Left renal pelvis (tissue), 4 donors: Measurements from ENCODE around the gene ENDOV. TPM values are rescaled to one million over a fixed set of nuclear protein-coding genes. Genes with fewer than 3 reads are reported as not detected.

Experiments
- DNase-seq, 4 donors: peaks; one replicate each; pipeline ENCODE4 v3.0.0-alpha.2; 2013; ENCODE audit warnings: low read depth in 4 of 4, low spot score in 3 of 4
- polyA plus RNA-seq, 4 donors: library from polyadenylated mRNA; unstranded; fragments of 120-200 nt; gene quantifications; one replicate each; pipeline ENCODE4 v1.2.1, GENCODE V29; 2013; ENCODE audit not compliant: insufficient read length in 4 of 4

ENDOV gene
- polyA plus RNA-seq, 4 donors = 24.0 to 41.2 (median 29.6) TPM

DNA sequence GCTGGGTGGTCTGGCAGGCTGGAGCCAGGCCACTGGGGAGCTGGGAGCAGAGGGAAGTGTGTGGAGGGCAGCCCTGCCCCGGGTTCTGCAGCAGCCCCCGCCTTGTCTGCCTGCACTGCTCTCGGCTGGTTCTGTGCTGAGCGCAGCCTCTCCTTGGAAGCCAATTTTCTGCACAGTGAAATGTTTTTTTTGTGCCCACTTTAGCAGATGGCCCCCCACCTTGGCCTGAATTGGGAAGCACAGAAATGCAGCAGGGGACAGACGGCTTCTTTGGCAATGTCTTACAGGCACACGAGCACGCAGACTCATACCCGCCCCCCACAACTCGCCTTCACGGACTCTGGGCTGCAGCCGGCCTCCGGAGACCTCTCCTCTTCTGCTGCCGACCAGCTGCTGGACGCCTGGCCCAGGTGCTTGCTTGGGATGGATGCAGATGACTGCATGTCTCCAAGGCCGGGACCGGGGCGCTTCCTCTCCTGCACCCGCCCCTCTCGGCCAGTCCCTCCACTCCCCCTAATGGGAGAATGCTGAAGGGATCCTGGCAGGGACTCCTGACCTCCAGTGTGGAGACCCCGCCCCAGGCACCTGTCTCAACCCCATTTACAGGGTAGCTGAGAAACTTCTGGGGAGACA, 46.7 kb downstream of the ENDOV start:
- DNase-seq = no peak

DNA sequence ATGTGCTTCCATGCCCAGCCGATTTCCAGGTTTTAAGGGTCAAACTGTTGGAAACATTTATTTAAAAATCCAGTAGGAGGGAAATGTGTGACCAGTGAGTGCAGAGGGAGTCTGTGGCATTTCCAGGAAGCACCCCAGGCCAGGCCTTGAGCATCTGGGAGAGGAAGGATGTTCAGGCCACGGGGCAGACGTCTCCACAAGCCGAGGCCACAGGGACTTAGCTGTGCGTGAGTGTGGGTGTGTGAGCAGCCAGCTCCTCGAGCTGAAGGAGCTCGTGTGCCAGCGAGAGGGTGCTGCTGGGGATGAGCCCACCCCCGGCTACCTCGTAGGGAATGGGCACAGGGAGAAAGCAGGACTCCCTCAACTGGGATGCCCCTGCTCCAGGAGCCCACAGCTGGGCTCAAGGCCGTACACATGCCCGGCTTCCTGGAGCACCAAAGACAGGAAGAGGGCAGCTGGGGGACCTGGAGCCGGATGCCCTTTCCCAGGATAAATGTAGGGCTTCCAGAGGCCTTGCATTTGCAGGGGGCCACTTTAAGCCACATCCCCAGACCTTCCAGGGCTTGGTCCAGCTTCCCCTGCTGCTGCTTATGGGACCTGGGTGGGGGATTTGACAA, 48.9 kb downstream of the ENDOV start:
- no peak for DNase-seq

DNA sequence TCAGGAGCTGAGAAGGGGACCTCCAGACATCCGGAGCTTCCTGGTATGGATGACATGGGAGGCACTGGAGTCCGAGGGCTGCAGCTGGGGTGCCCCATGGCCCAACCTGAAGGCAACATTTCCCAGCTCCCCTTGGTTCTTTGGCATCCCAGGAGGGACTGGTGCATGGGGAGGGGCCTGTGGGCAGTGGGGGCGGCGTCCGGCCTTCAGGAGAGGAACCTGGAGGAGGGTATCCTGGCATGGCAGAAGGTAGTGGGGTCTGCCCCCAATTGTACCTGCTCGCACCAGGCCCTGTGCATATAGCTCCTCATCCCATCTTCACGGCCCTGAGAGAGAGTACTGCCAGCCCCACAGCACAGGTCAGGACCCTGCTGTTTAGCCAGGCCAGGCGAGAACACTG, 49.5 kb downstream of the ENDOV start:
- DNase-seq = no peak

DNA sequence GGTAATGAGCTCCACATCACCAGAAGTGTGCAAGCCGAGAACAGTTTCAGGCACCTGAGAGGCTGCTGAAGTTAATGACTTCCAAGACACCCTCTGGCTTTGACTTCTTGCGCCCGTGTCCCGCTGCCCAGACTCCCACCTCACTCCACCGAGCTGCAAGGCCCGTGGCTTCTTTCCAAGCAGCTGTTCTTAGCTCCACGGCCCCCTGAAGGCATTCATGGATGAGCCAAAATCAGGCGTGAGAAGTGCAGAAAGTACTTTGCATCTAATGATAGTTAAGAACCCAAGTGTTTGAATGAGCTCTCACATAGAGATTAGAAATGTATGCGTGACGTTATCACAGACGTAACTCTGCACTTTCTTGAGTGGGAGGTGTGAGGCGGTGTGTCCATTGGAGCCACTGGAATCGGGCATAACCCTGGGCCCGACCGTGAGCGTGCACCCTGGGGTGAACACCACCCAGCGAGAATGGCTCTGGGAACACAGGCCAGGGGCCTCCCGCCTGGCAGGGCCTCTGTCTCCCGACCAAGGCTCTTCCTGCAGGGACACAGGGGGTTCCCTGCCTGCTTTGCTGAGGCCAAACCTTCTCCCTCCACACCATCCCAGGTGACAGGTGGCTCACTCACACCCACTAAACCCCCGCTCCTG, 50.5 kb downstream of the ENDOV start:
- DNase-seq = no peak

DNA sequence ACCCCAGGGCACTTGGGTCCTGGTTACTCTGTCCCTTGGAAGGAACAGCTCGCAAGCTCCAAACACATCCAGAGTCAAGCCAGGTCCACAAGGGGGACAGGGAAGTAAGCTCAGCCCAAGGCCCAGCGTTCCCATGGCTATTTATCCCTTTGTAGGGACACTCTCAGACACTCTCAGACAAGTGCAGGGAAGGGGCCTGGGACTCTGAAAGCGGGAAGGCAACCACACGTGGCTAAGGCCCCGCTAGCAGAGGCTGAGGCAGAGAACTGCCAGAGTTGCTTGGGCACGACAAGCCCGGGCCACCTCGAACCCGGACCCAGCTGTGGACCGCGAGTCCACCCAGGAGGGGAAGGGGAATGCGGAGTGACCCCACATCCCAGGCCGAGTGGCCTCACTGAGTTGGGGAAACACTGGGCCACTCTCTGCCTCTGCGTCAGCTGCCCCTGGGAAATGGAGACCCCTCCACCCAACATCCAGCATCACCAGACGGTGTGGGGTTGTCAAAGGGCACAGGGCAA, 51.3 kb downstream of the ENDOV start:
- DNase-seq = no peak

DNA sequence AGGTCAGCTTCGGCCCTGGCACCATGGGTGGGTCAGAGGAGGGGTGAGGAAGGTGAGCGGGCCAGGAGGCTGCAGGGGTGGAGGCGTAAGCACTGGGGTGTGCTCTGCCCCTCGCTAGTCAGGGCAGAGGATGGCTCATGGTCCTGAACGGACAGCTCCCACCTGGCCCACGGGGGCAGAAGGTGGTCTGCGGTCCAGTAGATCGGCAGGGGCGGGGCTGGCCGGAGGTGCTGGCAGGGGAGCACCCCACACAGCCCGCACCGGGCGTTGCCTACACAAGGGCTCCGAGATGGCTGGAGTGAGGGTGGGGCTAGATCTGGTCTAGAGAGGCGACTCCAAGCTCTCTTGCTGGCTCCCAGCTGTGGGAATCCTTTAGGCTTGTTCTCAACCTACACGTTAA, 53.3 kb downstream of the ENDOV start:
- no peak for DNase-seq

DNA sequence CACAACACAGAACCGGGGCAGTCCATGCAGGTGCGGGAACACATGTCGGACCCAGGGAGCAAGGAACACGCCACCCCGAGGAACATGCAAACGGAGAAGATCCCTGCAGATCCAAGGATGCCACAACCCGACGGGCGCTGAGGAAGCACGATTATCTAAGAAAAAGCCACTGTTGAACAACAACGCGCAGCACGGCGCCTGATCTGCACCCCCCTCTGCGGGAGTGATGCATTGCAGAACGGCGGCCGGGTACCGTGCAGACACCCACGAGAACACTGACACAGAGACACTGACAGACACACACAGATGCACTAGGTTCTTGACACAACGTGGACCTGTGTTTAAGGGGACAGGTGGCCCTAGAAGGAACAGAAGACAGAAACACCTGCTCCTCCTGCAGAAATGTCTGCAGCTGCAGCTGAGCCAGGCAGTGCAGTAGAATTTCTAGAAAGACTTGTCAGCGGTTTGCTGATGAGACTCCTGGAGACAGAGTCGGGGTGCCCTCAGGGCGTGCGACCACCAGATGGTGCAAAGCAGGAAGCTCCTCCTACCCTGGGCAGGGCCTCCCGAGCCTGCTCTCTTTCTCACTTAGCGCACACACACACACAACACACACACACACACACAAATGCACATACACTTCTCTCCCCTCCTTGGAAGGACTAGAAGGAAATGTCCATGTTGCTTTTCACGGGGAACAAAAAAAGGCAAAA, 54.0 kb downstream of the ENDOV start:
- DNase-seq = no peak

DNA sequence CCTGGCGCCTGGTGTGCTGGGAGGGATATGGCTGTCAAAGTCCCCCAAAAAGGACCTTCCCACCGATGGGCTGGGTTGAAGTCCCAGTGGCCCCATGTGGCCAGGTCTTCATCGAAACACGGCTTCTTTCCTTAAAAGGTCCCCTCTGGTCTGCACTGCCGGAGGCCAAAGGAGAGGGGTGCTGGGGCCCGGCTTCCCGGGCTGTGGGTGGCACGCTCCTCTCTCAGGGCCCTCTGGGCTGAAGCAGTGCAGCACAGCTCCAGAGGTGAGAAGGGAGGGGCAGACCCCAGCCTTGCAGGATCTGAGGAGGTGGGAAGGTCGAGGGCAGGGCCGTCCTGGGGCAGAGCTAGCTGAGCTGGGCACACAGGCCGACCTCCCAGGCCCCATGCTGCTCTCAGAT, 54.7 kb downstream of the ENDOV start:
- no peak for DNase-seq

DNA sequence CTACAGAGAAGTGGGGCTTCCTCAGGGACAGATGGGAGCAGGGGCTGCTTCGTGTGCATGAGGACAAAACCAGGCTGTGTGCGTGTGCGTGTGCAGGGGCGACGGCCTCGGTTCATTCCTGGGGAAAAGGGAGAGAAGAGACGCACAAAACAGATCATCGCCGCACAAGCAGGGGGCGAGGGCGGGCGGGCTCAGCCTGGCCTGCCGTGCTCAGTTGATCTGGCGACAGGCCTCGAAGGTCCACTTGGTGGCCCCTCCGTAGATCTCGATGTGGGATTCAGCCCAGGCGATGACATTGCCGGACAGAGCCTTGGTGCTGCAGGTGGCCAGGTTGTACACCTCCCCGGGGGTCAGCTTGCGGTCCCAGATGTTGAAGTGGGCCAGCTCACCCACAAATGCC, 55.6 kb downstream of the ENDOV start:
- DNase-seq = no peak

DNA sequence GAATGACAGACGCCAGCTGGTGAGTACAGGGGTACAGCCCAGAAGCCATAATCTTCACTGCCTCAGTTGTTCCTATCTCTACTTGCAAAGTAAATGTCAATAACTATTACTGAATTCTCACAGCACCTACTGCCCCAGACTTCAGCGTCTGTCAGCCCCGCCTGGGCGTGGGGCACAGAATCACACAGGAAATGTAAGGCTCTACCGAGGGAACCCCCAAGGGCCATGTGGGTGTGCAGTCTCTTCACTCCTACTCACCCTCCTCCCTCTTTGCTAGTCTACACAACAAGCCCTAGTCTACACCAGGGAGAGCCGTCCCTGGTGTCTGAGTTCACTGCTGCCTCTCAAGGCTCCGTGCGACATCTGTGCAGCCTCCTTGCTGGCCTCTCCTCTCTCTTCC, 57.0 kb downstream of the ENDOV start:
- no peak for DNase-seq

DNA sequence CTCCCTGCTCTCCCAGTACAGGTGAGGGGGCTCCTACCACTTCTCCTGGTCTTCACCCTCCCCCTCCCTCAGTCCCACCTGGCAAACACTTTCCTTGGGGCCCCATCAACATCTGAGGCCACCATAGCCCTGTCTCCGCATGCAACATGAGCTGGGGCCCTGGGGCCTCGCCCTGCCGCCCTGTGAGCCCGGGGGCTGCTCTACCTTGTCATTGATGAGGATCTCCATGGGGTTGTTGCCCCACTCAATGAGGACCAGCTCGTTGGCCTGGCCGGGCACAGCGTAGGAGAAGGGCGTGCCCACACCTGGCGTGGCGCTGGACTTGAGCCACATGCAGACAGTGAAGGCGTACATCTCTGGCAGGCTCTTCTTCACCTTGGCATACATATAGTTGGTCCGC, 58.0 kb downstream of the ENDOV start:
- DNase-seq = no peak

DNA sequence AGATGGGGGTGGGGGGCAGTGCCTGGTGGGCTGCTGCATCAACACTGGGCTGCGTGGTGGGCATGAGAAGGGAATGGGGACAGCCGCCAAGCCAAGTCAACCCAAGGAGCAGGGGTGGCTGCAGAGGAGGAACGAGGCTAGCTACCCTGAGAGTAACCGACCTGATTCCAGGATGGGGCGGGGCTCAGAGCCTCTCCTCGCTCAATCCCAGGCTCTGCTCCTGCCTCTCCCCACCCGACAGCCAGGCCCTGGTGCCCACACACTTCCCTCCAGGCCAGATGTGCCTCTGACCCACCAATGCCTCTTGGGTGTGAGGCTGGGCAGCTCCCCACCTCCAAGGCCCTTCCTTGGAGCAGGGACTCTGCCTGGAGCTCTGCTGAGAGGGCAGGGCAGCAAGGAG, 58.7 kb downstream of the ENDOV start:
- no peak for DNase-seq

DNA sequence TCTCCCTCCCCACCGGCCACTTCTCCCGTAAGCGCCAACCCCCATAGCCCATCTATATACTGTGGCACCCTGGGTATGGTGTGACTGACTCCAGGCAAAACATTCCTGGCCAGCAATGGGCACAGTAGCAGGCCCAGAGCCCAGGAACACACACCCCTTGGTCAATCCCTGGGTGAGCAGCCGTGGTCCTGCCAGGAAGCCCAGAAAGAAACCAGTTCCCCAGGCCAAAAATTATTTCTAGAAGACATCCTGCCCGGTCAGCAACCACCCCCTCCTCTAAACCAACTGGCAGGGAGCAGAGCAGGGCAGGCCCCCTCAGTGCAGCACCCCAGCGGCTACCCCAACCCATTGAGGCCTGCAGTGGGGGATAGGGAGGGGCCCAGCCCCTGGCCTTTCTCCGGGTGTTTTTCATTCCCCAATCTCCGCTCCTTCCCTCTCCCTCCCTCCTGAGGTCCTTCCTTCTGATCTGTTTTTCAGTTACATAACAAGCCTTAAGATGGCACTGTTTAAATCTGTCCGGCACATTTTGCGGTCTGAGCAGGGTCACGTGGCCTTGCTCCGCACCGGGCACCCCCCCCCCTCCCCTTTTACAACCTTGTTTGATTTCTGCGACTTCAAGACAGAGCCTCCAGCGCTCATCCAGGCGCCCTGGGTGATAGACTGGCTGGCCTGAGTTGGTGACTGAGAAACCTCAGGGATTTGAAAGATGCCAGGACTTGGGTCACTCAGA, 59.4 kb downstream of the ENDOV start:
- no peak for DNase-seq

DNA sequence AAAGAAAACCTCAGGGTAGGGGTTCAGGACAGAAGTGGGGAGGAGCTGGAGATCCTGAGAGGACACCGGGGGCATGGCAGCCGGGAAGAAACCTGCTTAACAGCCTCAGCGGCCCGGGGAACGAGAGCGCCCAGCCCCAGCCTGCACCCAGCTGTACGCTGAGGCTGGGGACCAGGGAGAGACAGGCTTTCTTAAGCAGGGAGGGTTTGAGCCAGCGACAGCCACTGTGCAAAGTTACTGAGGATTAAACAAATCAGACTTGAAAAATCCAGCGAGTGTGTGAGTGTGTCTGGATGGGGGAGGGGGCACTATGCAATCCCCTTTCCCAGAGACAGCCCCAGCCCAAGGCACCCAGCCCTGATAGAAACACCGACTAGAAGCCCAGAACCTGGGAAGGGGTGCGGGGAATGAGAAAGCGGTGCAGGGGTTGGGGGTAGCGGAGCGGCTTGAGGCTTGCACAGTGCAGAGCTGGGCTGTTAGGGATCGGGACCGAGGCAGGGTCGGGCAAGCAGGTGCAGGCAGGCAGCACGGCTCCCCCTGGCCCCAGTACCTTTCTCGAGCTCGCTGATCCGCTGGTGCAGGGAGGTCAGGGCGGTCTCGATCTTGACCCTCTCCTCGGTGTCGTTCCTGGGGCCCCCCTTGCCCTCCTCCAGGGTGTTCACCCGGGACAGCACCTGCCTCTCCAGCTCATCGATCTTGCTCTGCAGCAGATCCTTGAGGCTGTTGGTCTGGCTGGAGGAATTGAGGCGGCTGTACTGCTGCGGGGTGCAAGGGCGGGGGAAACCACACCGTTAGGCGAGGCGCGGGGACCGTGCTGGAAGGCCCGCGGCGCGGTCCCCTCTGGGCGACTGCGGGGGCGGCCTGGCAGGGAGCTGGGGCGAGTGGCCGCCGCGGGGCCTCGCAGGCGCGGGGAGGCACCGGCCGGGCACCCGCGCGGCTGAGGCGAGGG, 60.3 kb downstream of the ENDOV start:
- no peak for DNase-seq

DNA sequence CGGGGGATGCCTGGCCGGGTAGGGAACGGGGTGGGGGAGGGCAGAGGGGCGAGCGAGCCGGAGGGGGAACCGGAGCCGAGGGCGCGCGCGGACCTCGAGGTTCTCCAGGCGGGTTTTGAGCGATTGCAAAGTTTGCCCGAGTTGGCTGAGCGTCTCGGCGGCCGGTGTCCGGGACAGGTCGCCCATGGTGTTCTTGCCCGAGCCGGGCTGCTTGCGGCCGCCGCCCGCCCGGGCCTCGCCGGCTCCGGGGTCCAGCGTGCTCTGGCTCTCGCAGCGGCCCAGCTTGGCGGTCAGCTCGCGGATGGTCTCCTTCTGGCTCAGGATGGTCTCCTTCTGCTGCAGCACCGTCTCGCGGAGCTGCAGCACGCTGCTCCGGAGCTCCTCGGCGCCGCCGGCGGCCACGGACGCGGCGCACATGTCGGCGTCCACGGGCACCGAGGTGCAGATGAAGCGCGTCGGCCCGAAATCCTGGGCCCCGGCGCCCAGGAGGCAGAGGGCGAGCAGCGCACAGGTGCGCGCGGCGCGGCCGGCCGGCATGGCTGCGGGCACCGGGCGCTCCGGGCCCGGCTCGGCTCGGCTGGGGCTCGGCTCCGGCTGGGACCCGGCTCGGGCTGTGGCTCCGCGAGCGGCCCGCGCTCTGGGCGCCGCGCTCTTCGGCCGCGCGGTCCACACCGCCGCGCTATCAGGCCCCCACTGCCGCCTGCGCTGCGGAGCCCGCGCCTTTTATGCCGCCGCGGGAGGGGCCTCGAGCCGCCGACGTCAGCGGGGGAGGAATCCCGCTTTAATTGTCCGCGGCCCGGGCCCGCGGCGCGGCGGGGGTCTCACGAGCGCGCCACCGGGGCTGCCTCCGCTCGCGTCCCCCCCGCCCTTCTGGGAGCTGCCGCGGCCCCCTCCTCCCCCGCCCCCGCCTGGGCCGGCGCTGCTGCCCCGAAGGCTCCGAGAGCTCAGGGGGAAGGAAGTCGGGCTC, 61.2 kb downstream of the ENDOV start, which contains the start of gene NPTX1:
NPTX1 (minus strand) TSS at position 698 of the 967 bp plus-strand sequence; CDS start at position 537, 161 bp downstream.
- no peak for DNase-seq

DNA sequence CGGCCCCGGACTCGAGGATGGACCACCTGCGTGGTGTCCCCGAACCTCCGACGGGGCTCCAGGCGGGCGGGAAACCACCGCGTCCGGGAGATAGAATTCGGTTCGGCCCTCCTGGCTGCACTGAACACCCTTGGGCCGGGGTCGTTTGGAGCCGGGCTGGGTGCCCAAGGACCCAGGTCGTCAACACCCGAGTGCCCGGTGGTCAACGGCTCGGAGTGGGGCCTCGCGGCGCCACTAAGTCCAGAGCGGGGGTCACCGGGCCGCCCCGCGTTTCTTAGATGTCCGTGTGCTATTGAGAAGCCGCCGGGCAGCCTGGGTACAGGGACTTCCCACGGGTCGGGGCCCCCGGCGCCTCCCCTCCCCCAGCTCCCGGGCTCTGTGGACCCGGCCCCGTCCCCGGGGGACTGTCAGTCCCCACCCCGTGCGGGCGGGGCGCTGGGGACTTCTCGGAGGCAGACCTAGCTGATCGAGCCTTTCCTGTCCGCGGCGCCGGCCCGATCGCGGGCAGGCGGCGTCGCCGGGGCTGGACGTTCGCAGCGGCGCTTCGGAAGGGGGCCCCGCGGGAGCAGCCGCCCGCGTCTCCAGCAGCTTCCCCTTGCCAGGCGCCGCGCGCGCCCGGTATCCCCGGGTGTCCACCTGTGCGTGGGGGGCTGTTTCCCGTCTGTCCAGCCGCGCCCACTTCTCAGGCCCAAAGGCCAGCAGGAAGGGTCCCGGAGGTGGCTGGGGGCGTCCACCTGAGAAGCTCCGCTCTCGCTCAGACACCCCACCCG, 62.1 kb downstream of the ENDOV start:
- no peak for DNase-seq

DNA sequence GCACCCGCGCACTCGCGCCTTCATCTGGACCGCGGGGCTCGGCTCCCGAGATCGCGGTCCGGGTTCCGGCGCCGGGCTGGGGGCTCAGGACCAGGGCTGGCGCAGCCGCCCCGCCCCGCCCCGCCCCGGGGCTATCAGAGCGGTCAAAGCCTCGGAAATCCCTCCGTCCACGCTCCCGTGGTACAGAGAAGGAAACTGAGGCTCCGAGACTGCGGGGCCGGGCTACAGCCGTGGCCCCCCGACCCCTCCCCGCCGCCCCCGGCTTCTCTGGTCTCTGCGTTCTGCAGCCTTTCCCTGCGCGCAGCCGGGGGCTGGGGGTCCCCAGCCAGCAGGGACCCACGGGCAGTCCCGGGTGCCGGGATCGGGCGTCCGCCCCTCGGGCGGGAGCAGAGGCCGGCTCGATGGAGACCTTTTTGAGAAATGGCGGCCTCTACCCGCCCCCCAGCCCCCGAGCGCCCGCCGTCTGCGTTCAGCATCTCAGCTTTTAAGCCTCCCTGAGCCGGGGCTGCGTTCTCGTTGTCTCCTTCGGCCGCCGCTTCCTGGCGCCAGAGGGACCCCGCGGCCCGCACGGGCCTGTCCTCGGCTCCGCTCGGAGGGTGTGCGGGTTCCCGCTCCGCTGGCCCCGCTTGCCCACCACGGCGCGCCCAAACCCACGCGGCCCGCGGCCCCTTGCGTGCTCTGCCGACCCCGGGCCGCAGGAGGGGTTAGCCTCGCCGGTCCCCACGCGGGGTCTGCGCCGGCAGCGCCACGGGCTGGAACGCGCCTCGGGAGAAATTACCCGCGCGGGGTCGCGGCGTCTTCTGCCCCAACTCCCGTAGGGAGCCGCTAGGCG, 62.9 kb downstream of the ENDOV start:
- DNase-seq = no peak
